ENCODE measurements around the gene MEGF6. TPM values are rescaled to one million over a fixed set of nuclear protein-coding genes. Genes with fewer than 3 reads are reported as not detected.

Gene MEGF6
- total RNA-seq, 2 donors from 2014 or later: 22.4 to 24.9 TPM

- DNase-seq (no peak), ATAC-seq (no peak)
- no peak overlapping the region for H3K27ac ChIP-seq
- no peaks in the 10 kb centered on the region for H3K36me3 ChIP-seq (replicated peaks in 1 of 2; ENCODE audit: insufficient read depth in 1 of 2, low read depth in 2 of 2)
- no peaks in the 10 kb centered on the region for H3K9me3 ChIP-seq
- no peak overlapping the region for H3K4me3 ChIP-seq
- intact Hi-C loops (cut with DNase I): no loop called here
- no peak for TF ChIP-seq POLR2A (IDR thresholded peaks at IDR 0.05)
- TF ChIP-seq, protein P1, sequence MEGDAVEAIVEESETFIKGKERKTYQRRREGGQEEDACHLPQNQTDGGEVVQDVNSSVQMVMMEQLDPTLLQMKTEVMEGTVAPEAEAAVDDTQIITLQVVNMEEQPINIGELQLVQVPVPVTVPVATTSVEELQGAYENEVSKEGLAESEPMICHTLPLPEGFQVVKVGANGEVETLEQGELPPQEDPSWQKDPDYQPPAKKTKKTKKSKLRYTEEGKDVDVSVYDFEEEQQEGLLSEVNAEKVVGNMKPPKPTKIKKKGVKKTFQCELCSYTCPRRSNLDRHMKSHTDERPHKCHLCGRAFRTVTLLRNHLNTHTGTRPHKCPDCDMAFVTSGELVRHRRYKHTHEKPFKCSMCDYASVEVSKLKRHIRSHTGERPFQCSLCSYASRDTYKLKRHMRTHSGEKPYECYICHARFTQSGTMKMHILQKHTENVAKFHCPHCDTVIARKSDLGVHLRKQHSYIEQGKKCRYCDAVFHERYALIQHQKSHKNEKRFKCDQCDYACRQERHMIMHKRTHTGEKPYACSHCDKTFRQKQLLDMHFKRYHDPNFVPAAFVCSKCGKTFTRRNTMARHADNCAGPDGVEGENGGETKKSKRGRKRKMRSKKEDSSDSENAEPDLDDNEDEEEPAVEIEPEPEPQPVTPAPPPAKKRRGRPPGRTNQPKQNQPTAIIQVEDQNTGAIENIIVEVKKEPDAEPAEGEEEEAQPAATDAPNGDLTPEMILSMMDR (IDR thresholded peaks at IDR 0.05): no peak
- no peaks in the 10 kb centered on the region for H3K4me1 ChIP-seq
- 80 to 87% methylated on average over 11 to 21 of the region's 22 CpGs for WGBS, 2 donors
- no peaks in the 10 kb centered on the region for H3K27me3 ChIP-seq
These were observed 111.7 kb downstream of the MEGF6 start for GRCh38 chr1:3499611-3500010.

DNA sequence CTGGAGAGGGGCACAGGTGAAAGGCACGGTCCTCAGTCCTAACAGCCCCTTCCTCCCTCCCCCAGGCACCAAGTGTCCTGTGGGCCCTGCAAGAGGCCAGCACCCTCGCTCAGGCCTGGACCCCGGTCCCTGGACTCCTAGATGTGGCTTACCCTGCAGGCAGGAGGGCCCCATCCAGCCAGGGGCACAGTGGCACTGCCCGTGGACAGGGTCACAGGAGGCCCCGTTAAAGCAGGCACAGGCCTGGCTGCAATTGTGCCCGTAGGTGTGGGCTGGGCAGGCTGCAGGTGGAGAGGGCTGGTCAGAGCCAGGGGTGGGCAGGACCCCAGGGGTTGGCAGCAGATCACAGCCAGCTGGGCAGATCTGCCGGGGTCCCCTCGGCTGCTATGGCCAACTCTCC is 112.3 kb downstream of the MEGF6 start:
- H3K27ac ChIP-seq: no peak overlapping the region
- DNase-seq (no peak), ATAC-seq (no peak)
- H3K4me3 ChIP-seq: no peak overlapping the region
- 75% methylated on average over 8 of the region's 8 CpGs; no CpG with 5 or more reads in 1 of the 2 donors for WGBS, 2 donors
- intact Hi-C loops (cut with DNase I): no loop called here
- no peaks in the 10 kb centered on the region for H3K9me3 ChIP-seq
- TF ChIP-seq POLR2A (IDR thresholded peaks at IDR 0.05): no peak
- TF ChIP-seq, protein P1 (IDR thresholded peaks at IDR 0.05): no peak
- H3K4me1 ChIP-seq: no peaks in the 10 kb centered on the region
- no peaks in the 10 kb centered on the region for H3K27me3 ChIP-seq
- no peaks in the 10 kb centered on the region for H3K36me3 ChIP-seq (replicated peaks in 1 of 2; ENCODE audit: insufficient read depth in 1 of 2, low read depth in 2 of 2)

GRCh38 chr1:3498246-3498930 is 112.9 kb downstream of the MEGF6 start:
- intact Hi-C loops (cut with DNase I): no loop called here
- TF ChIP-seq, protein P1 (IDR thresholded peaks at IDR 0.05): no peak
- no peak for TF ChIP-seq POLR2A (IDR thresholded peaks at IDR 0.05)
- H3K27me3 ChIP-seq: no peaks in the 10 kb centered on the region
- no peaks in the 10 kb centered on the region for H3K36me3 ChIP-seq (replicated peaks in 1 of 2; ENCODE audit: insufficient read depth in 1 of 2, low read depth in 2 of 2)
- H3K4me1 ChIP-seq: no peaks in the 10 kb centered on the region
- ATAC-seq (no peak), DNase-seq (no peak)
- H3K27ac ChIP-seq: no peak overlapping the region
- 79 to 84% methylated on average over 14 to 24 of the region's 26 CpGs for WGBS, 2 donors
- H3K4me3 ChIP-seq: no peak overlapping the region
- no peaks in the 10 kb centered on the region for H3K9me3 ChIP-seq

GRCh38 chr1:3497521-3497920 is 113.8 kb downstream of the MEGF6 start:
- intact Hi-C loops (cut with DNase I): no loop called here
- Histone ChIP-seq H3K4me3 (no peak overlapping the region), H3K4me1 (no peaks in the 10 kb centered on the region), H3K36me3 (replicated peaks in 1 of 2; ENCODE audit: insufficient read depth in 1 of 2, low read depth in 2 of 2) (no peaks in the 10 kb centered on the region), H3K27me3 (no peaks in the 10 kb centered on the region), H3K27ac (no peak overlapping the region), H3K9me3 (no peaks in the 10 kb centered on the region)
- WGBS, 2 donors: 40 to 68% methylated on average over 1 to 18 of the region's 19 CpGs
- DNase-seq (no peak), ATAC-seq (no peak)
- TF ChIP-seq POLR2A (IDR thresholded peaks at IDR 0.05): no peak
- TF ChIP-seq, protein P1 (IDR thresholded peaks at IDR 0.05): no peak

DNA sequence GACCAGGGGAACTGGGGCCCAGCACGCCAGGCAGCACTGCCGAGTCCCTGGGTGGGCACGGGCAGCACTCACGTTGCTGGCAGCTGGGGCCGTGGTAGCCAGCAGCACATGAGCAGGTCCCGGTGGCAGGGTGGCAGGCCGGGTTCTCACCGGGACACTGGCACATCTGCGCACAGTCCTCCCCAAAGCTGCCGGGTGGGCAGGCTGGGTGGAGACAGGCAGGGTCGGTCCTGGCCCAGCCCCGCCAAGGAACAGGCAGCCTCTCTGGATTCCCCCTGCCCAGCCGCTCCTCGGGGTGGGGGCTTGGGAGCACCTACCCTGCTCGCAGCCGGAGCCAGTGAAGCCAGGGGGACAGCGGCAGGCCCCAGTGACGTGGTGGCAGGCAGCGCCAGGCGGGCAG is 114.4 kb downstream of the MEGF6 start:
- Histone ChIP-seq H3K4me1 (no peaks in the 10 kb centered on the region), H3K9me3 (no peaks in the 10 kb centered on the region), H3K27me3 (no peaks in the 10 kb centered on the region), H3K27ac (no peak overlapping the region), H3K36me3 (replicated peaks in 1 of 2; ENCODE audit: insufficient read depth in 1 of 2, low read depth in 2 of 2) (no peaks in the 10 kb centered on the region), H3K4me3 (no peak overlapping the region)
- ATAC-seq (no peak), DNase-seq (no peak)
- TF ChIP-seq, protein P1 (IDR thresholded peaks at IDR 0.05): no peak
- no peak for TF ChIP-seq POLR2A (IDR thresholded peaks at IDR 0.05)
- 91% methylated on average over 20 of the region's 20 CpGs; no CpG with 5 or more reads in 1 of the 2 donors for whole genome bisulfite sequencing, 2 donors
- intact Hi-C loops (cut with DNase I): no loop called here

Measured in body of pancreas (tissue), 4 donors.